Neural crest cell (in vitro differentiated cells): ENCODE results near the gene VPS52. TPM values are rescaled to one million over a fixed set of nuclear protein-coding genes. Genes with fewer than 3 reads are reported as not detected.

ENCODE experiments used
- DNase-seq: peaks from one replicate; pipeline ENCODE4 v3.0.0; 2021; ENCODE audit warnings: low read depth, mixed read lengths, low spot score
- H3K27ac Mint-ChIP-seq: one replicate; pipeline ENCODE4 v1.8.0; 2021; ENCODE audit warnings: mild to moderate bottlenecking, mixed read lengths; ENCODE audit not compliant: unreplicated experiment
- H3K27me3 Mint-ChIP-seq: 2 replicates; pipeline ENCODE4 v1.8.0; 2021; ENCODE audit warnings: low read depth, mild to moderate bottlenecking, mixed read lengths
- H3K36me3 Mint-ChIP-seq: 2 replicates; pipeline ENCODE4 v1.8.0; 2021; ENCODE audit warnings: low read depth, mild to moderate bottlenecking, mixed read lengths
- H3K4me1 Mint-ChIP-seq: 2 replicates; pipeline ENCODE4 v1.8.0; 2021; ENCODE audit warnings: mixed read lengths
- H3K4me3 Mint-ChIP-seq: one replicate; pipeline ENCODE4 v1.8.0; 2021; ENCODE audit warnings: mild to moderate bottlenecking, mixed read lengths
- H3K9me3 Mint-ChIP-seq: 2 replicates; pipeline ENCODE4 v1.8.0; 2021; ENCODE audit warnings: mixed read lengths
- CTCF ChIP-seq: fragments of 200-600 bp; sonication (generic); conservative IDR thresholded peaks from 2 replicates; pipeline ENCODE4 v1.5.0; 2021; ENCODE audit warnings: antibody characterized with exemption, mild to moderate bottlenecking
- total RNA-seq: library from RNA; stranded (reverse); gene quantifications from 2 replicates; pipeline ENCODE4 v1.2.1, GENCODE V29; 2021

The VPS52 gene
- total RNA-seq, 1 donor from 2014 or later, result 53.2 TPM

GRCh38 chr6:33314943-33315792 lies 43.5 kb upstream of the VPS52 start:
- peak overlapping the region; percentile 95 for H3K4me3 Mint-ChIP-seq
- H3K36me3 Mint-ChIP-seq, result peaks cover 19% of the 10 kb centered on the region
- H3K27ac Mint-ChIP-seq, result no peak overlapping the region
- H3K27me3 Mint-ChIP-seq, result peaks cover 33% of the 10 kb centered on the region
- TF ChIP-seq CTCF, result no peak
- DNase-seq, result no peak
- peaks cover 66% of the 10 kb centered on the region for H3K4me1 Mint-ChIP-seq
- H3K9me3 Mint-ChIP-seq, result no peaks in the 10 kb centered on the region

- DNase-seq, result no peak
- Mint-ChIP-seq H3K4me3 (peak overlapping the region; percentile 95), H3K27ac (no peak overlapping the region), H3K9me3 (no peaks in the 10 kb centered on the region), H3K4me1 (peaks cover 59% of the 10 kb centered on the region), H3K36me3 (peaks cover 13% of the 10 kb centered on the region), H3K27me3 (peaks cover 33% of the 10 kb centered on the region)
- no peak for TF ChIP-seq CTCF
These were observed 42.9 kb upstream of the VPS52 start for GRCh38 chr6:33314515-33314942.

- H3K27me3 Mint-ChIP-seq, result peaks cover 33% of the 10 kb centered on the region
- peaks cover 9% of the 10 kb centered on the region for H3K36me3 Mint-ChIP-seq
- H3K27ac Mint-ChIP-seq, result peak within 1 kb of the TSS; percentile 58
- peaks cover 53% of the 10 kb centered on the region for H3K4me1 Mint-ChIP-seq
- H3K9me3 Mint-ChIP-seq, result no peaks in the 10 kb centered on the region
- H3K4me3 Mint-ChIP-seq, result peak within 1 kb of the TSS; percentile 95
- TF ChIP-seq CTCF, result no peak
- DNase-seq, result no peak
These were observed 42.2 kb upstream of the VPS52 start, which contains the start of gene TAPBP for GRCh38 chr6:33313709-33314514. Gene TAPBP (minus strand): TSS chr6:33314078. CDS start chr6:33314041, 37 bp downstream.

GRCh38 chr6:33313105-33313708 lies 41.5 kb upstream of the VPS52 start:
- Mint-ChIP-seq H3K9me3 (no peaks in the 10 kb centered on the region), H3K27ac (peak overlapping the region; percentile 58), H3K4me1 (peaks cover 46% of the 10 kb centered on the region), H3K36me3 (peaks cover 4% of the 10 kb centered on the region), H3K4me3 (peak overlapping the region; percentile 95), H3K27me3 (peaks cover 33% of the 10 kb centered on the region)
- TF ChIP-seq CTCF, result no peak
- no peak for DNase-seq

GRCh38 chr6:33312361-33313104 lies 40.9 kb upstream of the VPS52 start:
- Mint-ChIP-seq H3K4me3 (peak overlapping the region; percentile 95), H3K27ac (no peak overlapping the region), H3K9me3 (no peaks in the 10 kb centered on the region), H3K4me1 (peaks cover 40% of the 10 kb centered on the region), H3K36me3 (no peaks in the 10 kb centered on the region), H3K27me3 (peaks cover 29% of the 10 kb centered on the region)
- TF ChIP-seq CTCF, result no peak
- DNase-seq, result no peak
